ENCODE measurements around the gene MT1F. TPM values are rescaled to one million over a fixed set of nuclear protein-coding genes. Genes with fewer than 3 reads are reported as not detected.

The MT1F gene
- total RNA-seq, 1 experiment from 2014 or later, result 7.3 TPM

DNA sequence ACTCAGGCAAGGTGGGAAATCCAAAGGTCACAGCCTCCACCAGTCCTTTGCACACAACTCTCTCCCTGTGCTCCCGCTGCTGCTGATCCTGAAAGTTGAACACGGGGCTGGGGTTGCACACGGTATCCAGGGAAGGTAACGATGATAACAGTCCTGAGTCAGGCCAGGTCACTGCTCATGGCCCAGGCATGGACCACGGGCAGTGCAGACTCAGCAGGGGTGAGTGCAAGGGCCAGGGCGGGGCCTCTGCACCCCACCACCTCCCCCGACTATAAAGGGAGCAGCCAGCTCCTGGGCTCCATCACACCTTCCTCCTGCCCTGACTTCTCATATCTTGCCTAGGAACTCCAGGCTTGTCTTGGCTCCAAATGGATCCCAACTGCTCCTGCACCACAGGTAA lies 6.2 kb upstream of the MT1F start, which contains the start of gene MT1B:
Gene MT1B (plus strand): TSS at position 301 of the 400 bp plus-strand sequence. CDS start 68 bp downstream, at position 369.
- Histone ChIP-seq H3K27me3 (ENCODE audit: insufficient read depth, low read length) (no peaks in the 10 kb centered on the region), H3K9me2 (ENCODE audit: insufficient read depth) (no peaks in the 10 kb centered on the region), H3K9me3 (ENCODE audit: control insufficient read depth in 1 of 2, insufficient read depth in 1 of 2, low read depth in 1 of 2, low read length in 2 of 2) (no peaks in the 10 kb centered on the region), H3K79me2 (ENCODE audit: insufficient read depth, low read length) (no peaks in the 10 kb centered on the region), H3K27ac (ENCODE audit: low read depth, low read length) (no peak within 1 kb of the TSS), H2AFZ (ENCODE audit: low read depth, low read length, poor library complexity, severe bottlenecking) (no peak within 1 kb of the TSS), H4K20me1 (ENCODE audit: insufficient read depth) (no peaks in the 10 kb centered on the region), H3K4me3 (replicated peaks in 1 of 2; ENCODE audit: low read depth in 1 of 2, low read length in 2 of 2) (no peak within 1 kb of the TSS), H3K4me1 (ENCODE audit: control insufficient read depth in 1 of 2, insufficient read depth in 2 of 2, low read length in 2 of 2) (peaks cover 18 to 32% of the 10 kb centered on the region in 2 experiments), H3K36me3 (ENCODE audit: control insufficient read depth in 1 of 2, insufficient read depth in 2 of 2, low read length in 2 of 2) (no peaks in the 10 kb centered on the region), H3K4me2 (ENCODE audit: low read length) (no peak within 1 kb of the TSS), H3K9ac (ENCODE audit: low read length) (no peak within 1 kb of the TSS)
- ATAC-seq (no peak), DNase-seq (ENCODE audit: low read depth, low spot score) (no peak)
- intact Hi-C loops (cut with micrococcal nuclease), result no loop called here
- RAD21 ChIA-PET (ENCODE audit: low non-redundant PET in 1 of 2, low total read pairs in 2 of 2, uncharacterized antibody in 2 of 2, unreplicated experiment in 2 of 2), result no interaction called here
- TF ChIP-seq EGR1 (IDR thresholded peaks at IDR 0.05; ENCODE audit: low read depth) (no peak), ZFX (IDR thresholded peaks at IDR 0.05) (no peak), TCF7L2 (IDR thresholded peaks at IDR 0.05; ENCODE audit: borderline replicate concordance, extremely low read depth, insufficient read depth, insufficient read length) (no peak), ZNF274 (IDR thresholded peaks at IDR 0.05; ENCODE audit: low read depth, low read length) (no peak)
- TF ChIP-seq, protein P1, sequence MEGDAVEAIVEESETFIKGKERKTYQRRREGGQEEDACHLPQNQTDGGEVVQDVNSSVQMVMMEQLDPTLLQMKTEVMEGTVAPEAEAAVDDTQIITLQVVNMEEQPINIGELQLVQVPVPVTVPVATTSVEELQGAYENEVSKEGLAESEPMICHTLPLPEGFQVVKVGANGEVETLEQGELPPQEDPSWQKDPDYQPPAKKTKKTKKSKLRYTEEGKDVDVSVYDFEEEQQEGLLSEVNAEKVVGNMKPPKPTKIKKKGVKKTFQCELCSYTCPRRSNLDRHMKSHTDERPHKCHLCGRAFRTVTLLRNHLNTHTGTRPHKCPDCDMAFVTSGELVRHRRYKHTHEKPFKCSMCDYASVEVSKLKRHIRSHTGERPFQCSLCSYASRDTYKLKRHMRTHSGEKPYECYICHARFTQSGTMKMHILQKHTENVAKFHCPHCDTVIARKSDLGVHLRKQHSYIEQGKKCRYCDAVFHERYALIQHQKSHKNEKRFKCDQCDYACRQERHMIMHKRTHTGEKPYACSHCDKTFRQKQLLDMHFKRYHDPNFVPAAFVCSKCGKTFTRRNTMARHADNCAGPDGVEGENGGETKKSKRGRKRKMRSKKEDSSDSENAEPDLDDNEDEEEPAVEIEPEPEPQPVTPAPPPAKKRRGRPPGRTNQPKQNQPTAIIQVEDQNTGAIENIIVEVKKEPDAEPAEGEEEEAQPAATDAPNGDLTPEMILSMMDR (IDR thresholded peaks at IDR 0.05 in 2 of 3, conservative IDR thresholded peaks at IDR 0.05 in 1 of 3; ENCODE audit: borderline replicate concordance in 1 of 3, insufficient read depth in 1 of 3, low read depth in 2 of 3, low read length in 2 of 3), result no peak
- CTCF ChIA-PET, result no interaction called here
- POLR2A ChIA-PET, result interaction anchor here (1.8 kb wide), 1 partner anchor 8 kb away, joined by 6 read pairs; no protein-coding TSS in a partner anchor
- no TSS peak for BruUV-seq (replicated peaks)

DNA sequence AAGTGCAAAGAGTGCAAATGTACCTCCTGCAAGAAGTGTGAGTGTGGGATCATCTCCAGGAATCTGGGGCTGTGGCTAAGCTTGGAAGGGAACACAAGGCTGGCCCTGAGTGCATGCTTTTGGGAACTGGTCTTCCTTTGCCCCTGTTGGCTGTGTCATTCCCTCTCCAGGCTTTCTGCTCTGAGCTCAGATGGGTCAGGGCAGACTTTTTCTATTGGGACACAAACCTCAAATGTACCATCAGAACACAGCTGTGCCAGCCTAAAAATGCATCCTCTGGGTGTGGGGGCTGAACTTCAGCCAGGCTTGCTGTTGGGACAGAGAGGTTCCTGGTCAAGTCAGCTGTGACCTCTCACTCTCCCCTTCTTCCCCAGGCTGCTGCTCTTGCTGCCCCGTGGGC lies 5.2 kb upstream of the MT1F start:
- Histone ChIP-seq H3K4me3 (replicated peaks in 1 of 2; ENCODE audit: low read depth in 1 of 2, low read length in 2 of 2) (no peak overlapping the region), H4K20me1 (ENCODE audit: insufficient read depth) (no peaks in the 10 kb centered on the region), H3K36me3 (ENCODE audit: control insufficient read depth in 1 of 2, insufficient read depth in 2 of 2, low read length in 2 of 2) (no peaks in the 10 kb centered on the region), H3K9me3 (ENCODE audit: control insufficient read depth in 1 of 2, insufficient read depth in 1 of 2, low read depth in 1 of 2, low read length in 2 of 2) (no peaks in the 10 kb centered on the region), H2AFZ (ENCODE audit: low read depth, low read length, poor library complexity, severe bottlenecking) (no peak overlapping the region), H3K9ac (ENCODE audit: low read length) (no peak overlapping the region), H3K27ac (ENCODE audit: low read depth, low read length) (no peak overlapping the region), H3K4me2 (ENCODE audit: low read length) (no peak overlapping the region), H3K27me3 (ENCODE audit: insufficient read depth, low read length) (no peaks in the 10 kb centered on the region), H3K9me2 (ENCODE audit: insufficient read depth) (no peaks in the 10 kb centered on the region), H3K79me2 (ENCODE audit: insufficient read depth, low read length) (no peaks in the 10 kb centered on the region), H3K4me1 (ENCODE audit: control insufficient read depth in 1 of 2, insufficient read depth in 2 of 2, low read length in 2 of 2) (peaks cover 22 to 41% of the 10 kb centered on the region in 2 experiments)
- ATAC-seq, result no peak
- intact Hi-C loops (cut with micrococcal nuclease), result no loop called here
- no peak for DNase-seq (ENCODE audit: low read depth, low spot score)
- RAD21 ChIA-PET (ENCODE audit: low non-redundant PET in 1 of 2, low total read pairs in 2 of 2, uncharacterized antibody in 2 of 2, unreplicated experiment in 2 of 2), result no interaction called here
- POLR2A ChIA-PET, result interaction anchor here (1.8 kb wide), 1 partner anchor 9 kb away, joined by 6 read pairs; no protein-coding TSS in a partner anchor
- CTCF ChIA-PET, result no interaction called here
- BruUV-seq (replicated peaks), result no TSS peak
- TF ChIP-seq SP1 (IDR thresholded peaks at IDR 0.05; ENCODE audit: low read depth), result no peak
- TF ChIP-seq CEBPB (IDR thresholded peaks at IDR 0.05; ENCODE audit: low read depth), result no peak
- TF ChIP-seq, protein P2, sequence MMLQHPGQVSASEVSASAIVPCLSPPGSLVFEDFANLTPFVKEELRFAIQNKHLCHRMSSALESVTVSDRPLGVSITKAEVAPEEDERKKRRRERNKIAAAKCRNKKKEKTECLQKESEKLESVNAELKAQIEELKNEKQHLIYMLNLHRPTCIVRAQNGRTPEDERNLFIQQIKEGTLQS (IDR thresholded peaks at IDR 0.05), result no peak
- no peak for TF ChIP-seq RAD21 (IDR thresholded peaks at IDR 0.05; ENCODE audit: low read depth)
- no peak for TF ChIP-seq CBX3 (IDR thresholded peaks at IDR 0.05; ENCODE audit: low read depth)
- TF ChIP-seq, protein P1 (IDR thresholded peaks at IDR 0.05 in 2 of 3, conservative IDR thresholded peaks at IDR 0.05 in 1 of 3; ENCODE audit: borderline replicate concordance in 1 of 3, insufficient read depth in 1 of 3, low read depth in 2 of 3, low read length in 2 of 3), result no peak

Data from HCT116 (cell line).